Measurements from ENCODE around the gene CCT6A. TPM values are rescaled to one million over a fixed set of nuclear protein-coding genes. Genes with fewer than 3 reads are reported as not detected.

The CCT6A gene
- total and polyA plus RNA-seq, 9 of the 15 experiments (the other 6 are each of a cell fraction or from before 2014, with no cell fraction given), result 244 to 708 (median 387) TPM

- TF ChIP-seq USF2 (CRISPR knock-in tag; IDR thresholded peaks at IDR 0.05) (peak; percentile 16; the same call in 1 of the 2 replicates), MCM3 (IDR thresholded peaks at IDR 0.05) (no peak), ARID2 (IDR thresholded peaks at IDR 0.05) (no peak), ZNF408 (CRISPR knock-in tag; IDR thresholded peaks at IDR 0.05; ENCODE audit: low read depth) (no peak), CHAMP1 (IDR thresholded peaks at IDR 0.05) (no peak), ZNF41 (CRISPR knock-in tag; conservative IDR thresholded peaks at IDR 0.05) (no peak), ZNF76 (CRISPR knock-in tag; IDR thresholded peaks at IDR 0.05; ENCODE audit: borderline replicate concordance) (no peak), CBX1 (IDR thresholded peaks at IDR 0.05; ENCODE audit: low read depth) (no peak; the same call in 1 of the 2 replicates), HDGF (IDR thresholded peaks at IDR 0.05) (no peak), L3MBTL2 (IDR thresholded peaks at IDR 0.05) (peak; percentile 92), TAF9B (IDR thresholded peaks at IDR 0.05; ENCODE audit: partially characterized antibody) (peak; percentile 41), SP1 (CRISPR knock-in tag; IDR thresholded peaks at IDR 0.05) (peak; percentile 79), NUFIP1 (IDR thresholded peaks at IDR 0.05; ENCODE audit: partially characterized antibody) (no peak), KLF13 (tag; IDR thresholded peaks at IDR 0.05; ENCODE audit: borderline replicate concordance, low read depth) (no peak), MCM2 (IDR thresholded peaks at IDR 0.05; ENCODE audit: low read depth) (no peak), HDAC1 (IDR thresholded peaks at IDR 0.05) (peak in 1 of 2 experiments; percentile 76; a peak in 2 of 4 replicates), ZNF217 (CRISPR knock-in tag; IDR thresholded peaks at IDR 0.05) (no peak)
- TF ChIP-seq, protein P1, sequence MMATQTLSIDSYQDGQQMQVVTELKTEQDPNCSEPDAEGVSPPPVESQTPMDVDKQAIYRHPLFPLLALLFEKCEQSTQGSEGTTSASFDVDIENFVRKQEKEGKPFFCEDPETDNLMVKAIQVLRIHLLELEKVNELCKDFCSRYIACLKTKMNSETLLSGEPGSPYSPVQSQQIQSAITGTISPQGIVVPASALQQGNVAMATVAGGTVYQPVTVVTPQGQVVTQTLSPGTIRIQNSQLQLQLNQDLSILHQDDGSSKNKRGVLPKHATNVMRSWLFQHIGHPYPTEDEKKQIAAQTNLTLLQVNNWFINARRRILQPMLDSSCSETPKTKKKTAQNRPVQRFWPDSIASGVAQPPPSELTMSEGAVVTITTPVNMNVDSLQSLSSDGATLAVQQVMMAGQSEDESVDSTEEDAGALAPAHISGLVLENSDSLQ (IDR thresholded peaks at IDR 0.05), result peak; percentile 32; the same call in 1 of the 2 replicates
- TF ChIP-seq, protein P2, sequence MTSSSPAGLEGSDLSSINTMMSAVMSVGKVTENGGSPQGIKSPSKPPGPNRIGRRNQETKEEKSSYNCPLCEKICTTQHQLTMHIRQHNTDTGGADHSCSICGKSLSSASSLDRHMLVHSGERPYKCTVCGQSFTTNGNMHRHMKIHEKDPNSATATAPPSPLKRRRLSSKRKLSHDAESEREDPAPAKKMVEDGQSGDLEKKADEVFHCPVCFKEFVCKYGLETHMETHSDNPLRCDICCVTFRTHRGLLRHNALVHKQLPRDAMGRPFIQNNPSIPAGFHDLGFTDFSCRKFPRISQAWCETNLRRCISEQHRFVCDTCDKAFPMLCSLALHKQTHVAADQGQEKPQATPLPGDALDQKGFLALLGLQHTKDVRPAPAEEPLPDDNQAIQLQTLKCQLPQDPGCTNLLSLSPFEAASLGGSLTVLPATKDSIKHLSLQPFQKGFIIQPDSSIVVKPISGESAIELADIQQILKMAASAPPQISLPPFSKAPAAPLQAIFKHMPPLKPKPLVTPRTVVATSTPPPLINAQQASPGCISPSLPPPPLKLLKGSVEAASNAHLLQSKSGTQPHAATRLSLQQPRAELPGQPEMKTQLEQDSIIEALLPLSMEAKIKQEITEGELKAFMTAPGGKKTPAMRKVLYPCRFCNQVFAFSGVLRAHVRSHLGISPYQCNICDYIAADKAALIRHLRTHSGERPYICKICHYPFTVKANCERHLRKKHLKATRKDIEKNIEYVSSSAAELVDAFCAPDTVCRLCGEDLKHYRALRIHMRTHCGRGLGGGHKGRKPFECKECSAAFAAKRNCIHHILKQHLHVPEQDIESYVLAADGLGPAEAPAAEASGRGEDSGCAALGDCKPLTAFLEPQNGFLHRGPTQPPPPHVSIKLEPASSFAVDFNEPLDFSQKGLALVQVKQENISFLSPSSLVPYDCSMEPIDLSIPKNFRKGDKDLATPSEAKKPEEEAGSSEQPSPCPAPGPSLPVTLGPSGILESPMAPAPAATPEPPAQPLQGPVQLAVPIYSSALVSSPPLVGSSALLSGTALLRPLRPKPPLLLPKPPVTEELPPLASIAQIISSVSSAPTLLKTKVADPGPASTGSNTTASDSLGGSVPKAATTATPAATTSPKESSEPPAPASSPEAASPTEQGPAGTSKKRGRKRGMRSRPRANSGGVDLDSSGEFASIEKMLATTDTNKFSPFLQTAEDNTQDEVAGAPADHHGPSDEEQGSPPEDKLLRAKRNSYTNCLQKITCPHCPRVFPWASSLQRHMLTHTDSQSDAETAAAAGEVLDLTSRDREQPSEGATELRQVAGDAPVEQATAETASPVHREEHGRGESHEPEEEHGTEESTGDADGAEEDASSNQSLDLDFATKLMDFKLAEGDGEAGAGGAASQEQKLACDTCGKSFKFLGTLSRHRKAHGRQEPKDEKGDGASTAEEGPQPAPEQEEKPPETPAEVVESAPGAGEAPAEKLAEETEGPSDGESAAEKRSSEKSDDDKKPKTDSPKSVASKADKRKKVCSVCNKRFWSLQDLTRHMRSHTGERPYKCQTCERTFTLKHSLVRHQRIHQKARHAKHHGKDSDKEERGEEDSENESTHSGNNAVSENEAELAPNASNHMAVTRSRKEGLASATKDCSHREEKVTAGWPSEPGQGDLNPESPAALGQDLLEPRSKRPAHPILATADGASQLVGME (CRISPR knock-in tag; IDR thresholded peaks at IDR 0.05), result 0 out of 2 replicates have a peak, but pooled peaks have one; percentile 56
Observed at GRCh38 chr7:56051339-56052191, at the start of gene CCT6A, which contains the start of gene PSPH (continued).
